AG09319 (cell line): Measurements from ENCODE around the gene NFATC1.
A peak's percentile ranks its signal among the peaks of the same experiment; 100 is the strongest.

Experiments used
- DNase-seq: peaks from one replicate; pipeline ENCODE4 v3.0.0-alpha.2; 2010; ENCODE audit warnings: low read depth; ENCODE audit errors: extremely low read depth
- CTCF ChIP-seq: IDR thresholded peaks from 2 replicates; pipeline ENCODE4 v1.5.1; 2011; ENCODE audit warnings: low read depth, mild to moderate bottlenecking, inconsistent platforms, low read length, moderate library complexity

The NFATC1 gene

GRCh38 chr18:79394534-79395307 is 1.0 kb upstream of the NFATC1 start:
- no peak for TF ChIP-seq CTCF
- no peak for DNase-seq

GRCh38 chr18:79395308-79395640 is 456 bp upstream of the NFATC1 start:
- no peak for TF ChIP-seq CTCF
- DNase-seq: no peak

GRCh38 chr18:79396431-79397246 is 909 bp downstream of the NFATC1 start:
- TF ChIP-seq CTCF: peak; percentile 10; the same call in 1 of the 2 replicates
- no peak for DNase-seq

- no peak for DNase-seq
- no peak for TF ChIP-seq CTCF
These were observed 1.6 kb downstream of the NFATC1 start for GRCh38 chr18:79397247-79397829.

- DNase-seq: no peak
- no peak for TF ChIP-seq CTCF
These were observed 2.4 kb downstream of the NFATC1 start for GRCh38 chr18:79397830-79398761.

GRCh38 chr18:79399275-79400081 is 3.7 kb downstream of the NFATC1 start:
- TF ChIP-seq CTCF: no peak
- no peak for DNase-seq
